Activated CD8-positive, alpha-beta memory T cell treated with anti-CD3 and anti-CD28 coated beads for 24 hours (primary cell): ENCODE data around the gene DOC2B.
"Not testable (repeated sequence)": the region's sequence is repeated elsewhere in the genome, so short reads cannot be mapped to it uniquely, and the experiment has no call there.

Source experiments
- DNase-seq: peaks from one replicate; pipeline ENCODE4 v3.0.0-alpha.2; 2020

The DOC2B gene

DNA sequence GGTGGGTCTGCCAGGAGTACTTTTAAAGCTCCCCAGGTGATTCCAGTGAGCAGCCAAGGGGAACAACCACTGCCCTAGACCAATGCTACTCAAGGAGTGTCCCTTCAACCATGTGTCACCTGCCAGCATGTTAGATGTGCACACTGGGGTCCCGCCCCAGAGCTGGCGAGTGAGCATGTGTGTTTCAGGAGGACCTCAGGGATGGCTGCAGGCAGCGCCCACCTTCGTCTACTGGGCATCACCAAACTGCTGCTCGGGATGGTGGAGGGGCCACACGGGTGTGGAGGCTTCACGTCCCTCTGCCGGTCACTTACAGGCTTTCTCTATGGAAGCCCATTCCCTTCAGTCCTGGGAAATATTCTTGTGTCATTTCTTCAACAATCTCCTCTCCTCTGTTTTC is 29.0 kb upstream of the DOC2B start:
- DNase-seq: no peak

DNA sequence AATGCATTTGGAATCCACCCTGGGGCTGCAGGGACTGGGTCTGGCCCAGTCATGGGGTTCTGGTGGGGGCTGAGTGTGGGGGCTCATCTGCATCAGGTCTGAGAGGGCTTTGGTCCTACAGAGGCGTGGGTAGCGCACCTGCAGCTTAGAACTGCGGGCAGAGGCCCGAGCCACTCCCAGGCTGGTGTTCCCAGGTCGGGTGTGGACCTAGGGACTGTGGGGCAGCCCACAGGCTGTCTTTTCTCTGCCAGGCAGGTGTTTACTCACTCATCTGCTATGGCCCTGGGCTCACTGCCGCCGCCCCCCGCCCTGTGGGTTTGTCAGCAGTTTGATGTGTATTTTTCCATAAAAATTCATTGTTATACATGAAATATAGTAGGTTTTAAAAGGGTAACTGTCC is 27.0 kb upstream of the DOC2B start:
- DNase-seq: no peak

DNA sequence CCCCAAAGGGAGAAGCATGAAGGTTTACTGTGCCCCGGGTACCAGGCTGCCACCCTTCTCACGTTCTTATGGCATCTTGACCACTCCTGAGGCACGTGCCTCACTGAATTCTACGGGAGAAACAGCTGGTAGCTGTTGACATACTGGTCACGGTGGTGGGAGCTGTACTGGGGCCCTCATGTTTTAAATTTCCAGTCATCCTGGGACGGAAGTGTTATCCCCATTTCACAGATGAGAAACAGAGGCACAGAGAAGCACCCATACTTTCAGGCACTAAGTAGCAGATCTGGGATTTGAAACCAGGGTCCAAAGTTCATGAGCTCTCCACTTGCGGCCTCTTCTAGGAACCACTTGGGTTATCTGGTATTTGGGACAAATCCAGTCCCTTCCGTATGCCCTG is 26.3 kb upstream of the DOC2B start:
- DNase-seq: no peak

- DNase-seq: no peak
Measured at GRCh38 chr17:206941-207560, 25.6 kb upstream of the DOC2B start.

GRCh38 chr17:206484-206883 is 25.0 kb upstream of the DOC2B start:
- DNase-seq: not testable (repeated sequence)

GRCh38 chr17:205817-206216 is 24.4 kb upstream of the DOC2B start:
- no peak for DNase-seq

DNA sequence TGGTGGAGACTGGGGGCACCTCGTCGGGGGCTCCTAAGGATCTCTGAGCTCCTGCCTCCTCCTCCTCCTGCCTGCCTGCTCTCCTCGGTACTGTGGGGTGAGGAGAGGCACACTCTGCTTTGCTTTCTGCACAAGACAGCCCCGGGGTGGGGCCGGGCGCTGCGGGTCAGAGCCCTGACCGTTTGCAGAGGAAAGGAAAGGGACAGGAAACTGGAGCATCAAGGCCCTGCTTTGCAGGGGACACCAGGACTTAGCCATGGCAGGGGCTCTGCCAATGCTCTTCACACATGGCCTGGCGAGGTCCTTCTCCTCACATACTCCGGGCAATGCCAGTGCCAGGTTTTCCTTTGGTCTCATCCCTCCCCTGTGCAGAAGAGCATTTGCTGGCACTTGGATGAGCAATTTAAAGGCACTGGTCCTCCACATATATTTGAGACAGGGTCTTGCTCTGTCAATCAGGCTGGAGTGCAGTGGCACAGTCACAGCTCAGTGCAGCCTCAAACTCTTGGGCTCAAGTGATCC is 23.8 kb upstream of the DOC2B start:
- DNase-seq: no peak

GRCh38 chr17:204427-205147 is 23.1 kb upstream of the DOC2B start:
- DNase-seq: no peak

DNA sequence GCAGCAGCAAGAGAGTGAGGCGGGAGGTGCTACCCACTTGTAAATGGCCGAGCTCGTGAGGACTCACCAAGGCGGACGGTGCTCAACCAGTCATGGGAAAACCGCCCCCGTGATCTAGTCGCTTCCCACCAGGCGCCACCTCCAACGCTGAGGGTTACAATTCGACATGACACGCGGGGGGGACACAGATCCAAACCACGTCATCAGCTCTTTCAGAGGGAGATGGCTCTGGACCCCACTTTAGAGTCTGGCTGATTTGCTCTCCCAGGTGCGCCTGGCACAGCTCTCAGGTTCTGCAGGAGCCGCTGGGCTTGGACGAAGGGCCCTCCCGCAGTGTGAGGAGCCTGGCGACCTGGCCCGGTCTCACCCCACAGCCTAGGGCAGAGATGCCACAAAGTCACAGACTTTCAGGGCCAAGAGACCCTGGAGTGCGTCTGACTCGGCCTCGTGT is 21.1 kb upstream of the DOC2B start:
- DNase-seq: no peak

DNA sequence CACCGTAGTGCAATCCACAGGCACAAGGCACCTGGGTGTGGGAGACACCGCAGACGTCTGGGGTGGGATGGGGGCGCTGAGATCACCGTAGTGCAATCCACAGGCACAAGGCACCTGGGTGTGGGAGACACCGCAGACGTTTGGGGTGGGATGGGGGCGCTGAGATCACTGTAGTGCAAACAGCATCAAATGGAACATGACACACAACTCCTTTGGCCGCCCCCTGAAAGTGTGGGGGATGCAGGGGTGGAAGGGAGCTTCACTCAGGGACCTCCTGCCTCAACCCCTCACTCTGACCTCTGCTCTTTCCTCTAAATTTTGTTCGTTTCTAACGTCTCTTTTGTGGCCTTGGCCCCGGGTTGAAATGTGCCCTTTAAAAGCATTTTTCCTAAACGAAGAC is 20.3 kb upstream of the DOC2B start:
- DNase-seq: not testable (repeated sequence)

DNA sequence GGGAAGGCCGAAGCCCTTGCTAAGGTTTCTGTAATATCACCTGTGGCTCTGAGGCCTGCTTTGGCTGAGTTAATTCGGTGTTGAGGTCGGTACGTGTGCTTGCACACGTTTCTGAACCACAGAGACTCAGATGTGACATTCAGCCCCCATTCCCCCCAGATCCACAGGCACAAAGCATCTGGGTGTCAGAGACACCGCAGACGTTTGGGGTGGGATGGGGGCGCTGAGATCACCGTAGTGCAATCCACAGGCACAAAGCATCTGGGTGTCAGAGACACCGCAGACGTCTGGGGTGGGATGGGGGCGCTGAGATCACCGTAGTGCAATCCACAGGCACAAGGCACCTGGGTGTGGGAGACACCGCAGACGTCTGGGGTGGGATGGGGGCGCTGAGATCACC is 19.8 kb upstream of the DOC2B start:
- not testable (repeated sequence) for DNase-seq

DNA sequence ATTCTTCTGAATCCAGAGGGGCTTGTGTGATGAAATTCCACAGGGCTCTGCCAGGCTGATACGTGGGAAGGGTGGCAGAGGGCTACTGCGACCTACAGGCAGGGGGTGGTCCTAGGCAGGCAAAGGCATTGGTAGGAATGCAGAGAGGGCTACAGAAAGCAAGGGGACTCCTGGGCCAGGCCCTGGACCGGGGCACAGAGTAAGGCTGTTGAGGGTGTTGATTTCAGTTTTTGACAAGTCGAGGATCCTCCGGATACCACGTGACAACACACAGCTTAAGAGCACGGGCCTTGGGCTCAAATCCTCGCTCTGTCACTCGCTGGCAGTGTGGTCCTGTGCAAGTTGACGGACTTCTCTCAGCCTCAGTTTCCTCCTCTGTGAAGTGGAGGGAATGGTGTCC is 19.1 kb upstream of the DOC2B start:
- DNase-seq: no peak

- DNase-seq: no peak
Measured at GRCh38 chr17:199806-200545, 18.5 kb upstream of the DOC2B start.

DNA sequence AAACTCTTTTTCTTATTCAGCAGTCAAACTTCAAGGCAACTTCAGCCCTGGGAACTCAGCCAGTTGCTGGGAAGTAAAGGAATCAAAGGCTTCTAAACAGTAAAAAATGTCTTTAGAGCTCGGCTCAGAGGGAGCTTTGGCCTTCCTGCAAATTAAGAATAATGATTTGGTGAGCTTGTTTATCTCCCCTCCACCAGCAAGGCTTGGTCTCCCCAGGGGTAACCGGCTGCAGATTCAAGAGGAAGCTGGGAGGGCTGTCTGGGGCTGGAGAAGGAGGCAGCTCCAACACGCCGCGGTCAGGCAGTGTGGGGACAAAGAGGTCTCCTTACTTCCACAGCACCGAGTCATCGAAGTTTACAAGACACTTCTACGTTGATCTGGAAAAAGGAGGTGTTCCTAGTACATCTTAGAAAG is 17.7 kb upstream of the DOC2B start:
- DNase-seq: no peak

DNA sequence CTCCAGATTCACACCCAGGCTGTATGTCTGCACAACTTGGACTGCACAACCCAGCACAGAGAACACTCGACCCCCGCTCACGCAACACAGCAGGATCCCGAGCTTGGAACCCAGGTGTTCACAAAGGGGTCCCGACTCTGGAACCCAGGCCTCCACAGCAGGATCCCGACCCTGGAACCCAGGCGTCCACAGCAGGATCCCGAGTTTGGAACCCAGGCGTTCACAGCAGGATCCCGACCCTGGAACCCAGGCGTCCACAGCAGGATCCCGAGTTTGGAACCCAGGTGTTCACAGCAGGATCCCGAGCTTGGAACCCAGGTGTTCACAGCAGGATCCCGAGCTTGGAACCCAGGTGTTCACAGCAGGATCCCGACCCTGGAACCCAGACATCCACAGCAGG is 16.8 kb upstream of the DOC2B start:
- not testable (repeated sequence) for DNase-seq

DNA sequence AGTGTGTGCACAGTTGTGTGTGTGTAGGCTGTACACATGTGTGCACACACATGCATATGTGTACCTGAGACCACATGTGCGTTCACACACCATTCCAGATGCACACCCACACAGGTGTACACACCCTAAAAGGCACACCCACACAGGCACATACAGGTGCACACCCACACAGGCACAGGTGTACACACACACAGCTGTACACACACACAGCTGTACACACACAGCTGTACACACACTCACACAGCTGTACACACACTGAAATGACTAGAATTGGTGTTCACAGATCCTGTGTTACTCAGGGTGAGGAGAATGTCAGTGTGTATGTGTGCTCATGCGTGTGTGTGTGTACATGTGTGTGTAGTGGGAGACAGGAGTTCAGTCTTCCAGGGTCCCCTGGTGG is 15.9 kb upstream of the DOC2B start:
- DNase-seq: no peak

DNA sequence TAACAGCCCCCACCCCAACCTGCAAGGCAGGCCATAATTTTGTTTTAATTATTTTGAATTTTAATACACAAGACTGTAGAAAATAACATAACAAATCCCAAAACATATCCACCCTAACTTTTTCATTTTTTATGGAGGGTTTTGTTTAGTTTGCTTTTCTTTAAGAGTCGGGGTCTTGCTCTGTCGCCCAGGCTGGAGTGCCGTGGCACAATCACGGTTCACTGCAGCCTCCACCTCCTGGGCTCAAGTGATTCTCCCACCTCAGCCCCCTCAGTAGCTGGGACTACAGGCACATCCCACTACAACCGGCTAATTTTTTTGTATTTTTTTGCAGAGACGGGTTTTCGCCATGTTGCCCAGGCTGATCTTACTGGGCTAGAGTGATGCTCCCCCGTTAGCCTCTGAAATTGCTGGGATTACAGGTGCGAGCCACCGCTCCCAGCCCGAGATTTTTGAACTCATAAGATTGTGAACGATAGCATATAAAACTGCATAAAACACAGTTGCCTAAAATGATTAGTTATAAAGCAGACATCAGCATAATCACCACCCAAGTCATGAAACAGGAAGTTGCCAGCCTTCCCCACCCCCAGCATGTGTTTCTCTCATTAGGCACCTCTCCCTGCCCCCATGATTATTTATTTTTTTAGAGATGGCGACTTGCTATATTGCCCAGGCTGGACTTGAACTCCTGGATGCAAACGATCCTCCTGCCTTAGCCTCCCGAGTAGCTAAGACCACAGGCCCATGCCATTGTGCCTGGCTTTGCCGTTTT is 13.6 kb upstream of the DOC2B start:
- no peak for DNase-seq

DNA sequence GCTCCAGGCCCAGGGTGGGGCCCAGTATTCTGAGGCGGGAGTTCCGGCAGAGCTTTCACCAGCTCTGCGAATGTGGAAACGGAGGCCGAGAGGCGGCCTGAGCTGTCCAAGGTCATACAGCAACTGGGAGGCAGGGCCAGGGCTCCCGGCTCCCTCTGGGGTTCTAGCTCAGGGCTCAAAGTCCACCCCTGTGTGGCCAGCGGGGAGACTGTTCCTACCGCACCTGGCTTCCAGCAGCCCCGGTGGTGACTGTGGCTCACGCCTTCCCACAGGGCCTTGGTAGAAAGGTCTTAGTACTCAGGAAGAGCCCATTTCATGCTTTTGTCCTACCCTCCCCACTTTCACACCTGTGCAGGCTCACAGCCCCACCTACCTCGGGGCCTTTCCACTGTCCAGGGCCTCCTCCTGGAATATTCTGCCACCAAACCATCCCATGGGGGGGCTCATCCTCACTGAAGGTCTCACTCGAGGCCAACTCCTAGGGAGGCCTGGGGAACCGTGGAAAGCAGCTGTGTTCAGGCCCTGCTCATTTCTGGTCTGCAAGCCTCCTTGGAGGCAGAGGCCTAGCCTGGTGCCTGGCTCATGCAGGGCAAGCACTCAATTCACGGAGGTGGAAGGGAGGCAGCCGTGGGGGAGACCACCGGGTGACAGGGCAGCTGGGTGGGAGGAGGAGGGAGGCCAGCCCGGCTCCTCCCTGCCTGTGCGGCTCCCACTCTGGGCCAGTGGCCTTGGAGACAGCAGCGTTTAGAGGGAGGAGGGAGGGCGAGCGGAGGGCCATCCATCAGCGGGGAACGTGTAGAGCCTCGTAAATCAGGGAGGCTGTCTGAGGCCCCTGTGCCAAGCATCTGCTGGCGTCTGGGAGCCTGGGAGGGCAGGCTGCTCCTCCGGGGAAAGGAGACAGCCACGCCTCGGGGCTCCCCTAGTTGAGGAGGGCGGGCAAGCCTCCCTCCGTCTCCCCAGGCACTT is 12.7 kb upstream of the DOC2B start:
- no peak for DNase-seq

DNA sequence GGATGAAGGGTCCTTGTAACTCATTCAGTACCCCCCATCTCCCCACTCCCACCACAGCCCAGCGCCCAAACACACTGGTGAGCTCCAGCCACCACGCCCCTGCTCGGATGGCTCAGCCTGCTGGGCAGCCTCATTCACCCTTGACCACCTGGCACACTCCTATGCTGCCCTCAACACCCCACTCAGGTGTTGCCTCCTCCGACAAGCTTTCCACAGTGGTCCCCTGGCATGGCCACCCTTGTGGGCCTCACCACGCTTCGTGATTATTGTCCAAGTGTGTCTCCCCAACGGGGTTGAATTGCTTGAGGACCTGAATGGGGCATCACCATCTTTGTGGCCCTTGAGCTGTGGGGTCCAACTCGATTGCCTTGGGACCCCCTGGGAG is 12.0 kb upstream of the DOC2B start:
- DNase-seq: no peak

DNA sequence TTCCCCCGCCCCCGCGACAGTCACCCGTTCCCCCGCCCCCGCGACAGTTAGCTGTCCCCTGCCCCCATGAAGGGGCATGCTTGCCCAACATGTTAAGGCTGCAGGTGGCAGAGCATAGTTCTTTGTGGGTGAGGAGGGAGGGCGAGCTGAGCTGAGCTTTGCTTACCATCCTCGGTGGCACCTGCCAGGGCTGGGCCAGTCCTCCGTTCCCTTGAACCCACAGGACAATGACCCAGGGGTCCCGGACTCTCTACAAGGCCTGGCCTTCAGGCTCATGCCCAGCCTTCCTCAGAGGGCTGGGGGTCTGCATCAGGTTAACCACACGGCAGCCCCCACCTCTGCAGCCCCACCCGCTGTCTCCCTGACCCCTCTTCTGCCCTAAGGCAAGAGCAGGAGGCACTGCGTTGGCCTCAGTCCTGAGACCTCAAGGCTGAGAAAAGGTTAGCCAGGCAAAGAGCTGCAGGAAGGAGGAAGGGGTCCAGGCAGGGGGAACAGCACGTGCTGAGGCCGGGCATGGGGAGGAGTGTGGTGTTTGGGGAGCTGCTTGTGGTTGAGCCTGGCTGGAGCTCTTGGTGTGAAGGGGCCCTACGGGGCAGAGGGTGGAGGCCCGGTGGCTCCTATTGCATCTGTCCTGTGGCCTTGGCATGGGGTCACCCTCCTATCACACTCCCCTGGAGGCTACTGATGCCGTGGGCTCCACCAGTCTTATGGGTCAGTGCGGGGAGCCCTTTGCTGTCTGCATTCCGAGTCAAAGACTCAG is 11.4 kb upstream of the DOC2B start:
- no peak for DNase-seq

DNA sequence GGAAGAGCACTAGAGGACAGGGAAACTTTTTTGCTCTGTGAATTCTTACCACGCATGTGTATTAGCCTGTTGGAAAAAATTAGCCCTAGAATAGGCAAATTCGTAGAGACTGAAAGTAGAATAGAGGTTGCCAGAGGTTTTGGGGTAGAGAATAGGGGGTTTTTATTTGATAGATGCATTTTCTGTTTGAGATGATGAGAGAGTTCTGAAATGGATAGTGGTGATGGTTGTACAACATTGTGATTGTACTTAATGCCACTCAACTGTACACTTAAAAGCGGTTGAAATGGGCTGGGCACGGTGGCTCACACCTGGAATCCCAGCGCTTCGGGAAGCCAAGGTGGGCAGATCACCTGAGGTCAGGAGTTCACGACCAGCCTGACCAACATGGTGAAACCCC is 8.0 kb upstream of the DOC2B start:
- no peak for DNase-seq
